Posterior cingulate gyrus (tissue), 11 donors: Measurements from ENCODE around the gene FBN2.
"Not testable (repeated sequence)": the region's sequence is repeated elsewhere in the genome, so short reads cannot be mapped to it uniquely, and the experiment has no call there.

Experiments used
- DNase-seq, 10 donors: peaks; one replicate each; pipeline versions ENCODE4 v3.0.0 to v3.0.0-alpha.2; 2020 to 2021; ENCODE audit warnings: mixed read lengths in 3 of 10
- intact Hi-C: fragments of 100-400 bp; cut with DNase I; formaldehyde crosslinking; loops from one replicate; pipeline ENCODE4 v1.15.1; 2023

Gene FBN2

DNA sequence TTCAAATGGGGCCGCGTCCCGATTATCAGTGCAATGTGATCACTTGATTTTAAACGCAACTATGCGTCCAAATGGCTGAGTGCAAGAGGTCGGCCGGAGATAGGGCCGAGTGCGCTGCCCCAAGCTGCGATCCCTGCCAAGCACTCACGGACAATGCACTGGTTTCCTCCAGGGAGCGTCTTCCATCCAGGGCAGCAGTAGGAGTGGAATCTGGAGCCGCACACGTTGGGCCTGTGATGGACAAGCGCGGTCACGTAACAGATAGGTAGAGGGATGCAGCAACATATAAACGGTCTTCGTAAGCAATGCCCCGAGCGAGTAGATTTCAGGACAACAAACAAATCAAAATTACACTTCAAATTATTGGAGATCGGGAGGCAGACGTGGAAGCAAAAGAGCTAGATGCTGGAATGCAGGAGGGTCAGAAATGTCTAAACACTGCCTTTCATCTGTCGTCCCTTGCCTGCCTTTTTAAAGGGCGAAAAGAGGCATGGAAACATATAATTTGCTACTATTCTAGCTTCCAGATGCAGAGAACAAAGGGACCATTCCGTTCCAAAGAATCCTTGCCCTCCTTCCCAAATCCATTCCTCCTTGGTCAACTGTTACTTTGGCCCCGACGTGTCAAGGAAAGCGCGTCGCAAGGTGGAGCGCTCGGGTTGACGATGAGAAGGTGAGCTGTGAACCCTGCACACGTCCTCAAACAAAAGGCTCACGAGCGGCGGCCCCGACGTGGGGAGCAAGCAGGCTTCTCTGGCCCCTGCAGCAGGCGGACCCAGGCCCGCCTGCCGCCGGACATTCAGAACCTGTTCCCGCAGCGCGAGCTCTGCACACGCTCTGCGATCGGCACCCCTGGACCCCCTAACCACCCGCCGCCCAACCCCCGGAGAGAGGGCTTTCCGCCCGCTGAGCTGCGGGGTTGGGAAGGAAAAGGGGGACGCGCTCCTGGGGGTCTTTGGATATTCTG lies 1.5 kb downstream of the FBN2 start:
- peak in 2 of 10 donors; percentile 49 to 53 for DNase-seq
- intact Hi-C loops, result no loop called here

DNA sequence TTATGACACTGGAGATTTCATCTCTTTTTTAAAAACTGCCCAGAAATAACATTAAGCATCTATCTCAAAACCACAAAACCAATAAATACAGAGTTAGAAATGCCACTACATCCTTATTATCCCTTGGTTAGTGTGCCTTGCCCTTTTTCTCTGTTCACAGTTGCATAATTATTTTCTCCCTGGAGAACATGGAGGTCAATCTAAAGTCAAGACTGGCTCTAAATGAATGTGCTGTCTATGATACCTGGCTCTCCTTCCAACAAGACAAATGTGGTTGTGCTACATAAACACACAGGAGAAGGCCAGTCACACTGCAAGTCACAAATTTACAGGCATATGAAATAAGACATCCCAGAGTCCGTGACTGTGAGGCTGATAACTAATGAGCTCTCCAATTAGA lies 2.8 kb downstream of the FBN2 start:
- intact Hi-C loops, result no loop called here
- DNase-seq, result no peak

- DNase-seq, result peak in 1 of 10 donors; percentile 22
- intact Hi-C loops, result no loop called here
Observed at GRCh38 chr5:128534726-128535125, 3.3 kb downstream of the FBN2 start.

DNA sequence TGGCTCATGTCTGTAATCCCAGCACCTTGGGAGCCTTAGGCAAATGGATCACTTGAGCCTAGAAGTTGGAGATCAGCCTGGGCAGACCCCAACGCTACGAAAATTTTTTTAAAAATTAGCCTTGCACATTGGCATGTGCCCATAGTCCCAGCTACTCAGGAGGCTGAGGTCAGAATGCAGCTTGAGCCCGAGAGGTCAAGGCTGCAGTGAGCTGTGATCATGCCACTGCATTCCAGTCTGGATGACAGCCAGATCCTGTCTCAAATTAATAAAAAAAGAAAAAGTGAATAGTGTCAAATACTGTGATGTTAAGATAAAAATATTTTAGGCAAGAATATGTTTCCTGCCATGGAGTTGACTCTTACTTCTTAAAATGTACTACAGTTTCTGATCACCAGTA lies 5.3 kb downstream of the FBN2 start:
- intact Hi-C loops, result no loop called here
- DNase-seq, result no peak

DNA sequence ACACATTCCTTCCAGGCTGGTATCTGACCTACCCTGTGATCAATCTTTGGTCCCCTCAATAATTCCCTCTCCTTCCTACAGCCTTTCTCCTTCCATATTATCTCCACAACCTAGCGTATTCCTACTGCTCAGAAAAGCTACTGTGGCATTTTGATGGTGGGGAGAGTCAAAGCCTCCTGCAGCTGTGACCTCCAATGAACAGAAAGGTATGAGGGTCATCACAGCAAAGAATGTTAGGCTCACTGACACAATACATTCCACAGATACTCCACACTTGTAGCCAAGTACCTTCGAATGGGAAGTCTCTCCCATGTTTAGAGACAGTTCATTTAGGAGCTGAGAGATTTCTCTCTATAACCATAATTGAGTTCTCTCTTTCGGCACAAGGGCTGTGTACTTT lies 5.9 kb downstream of the FBN2 start:
- intact Hi-C loops, result no loop called here
- no peak for DNase-seq

- DNase-seq, result no peak
Observed at GRCh38 chr5:128528637-128529255, 9.3 kb downstream of the FBN2 start.

GRCh38 chr5:128528126-128528525 lies 9.9 kb downstream of the FBN2 start:
- intact Hi-C loops, result no loop called here
- no peak for DNase-seq

More at GRCh38 chr5:128528637-128529255, 9.3 kb downstream of the FBN2 start:
- intact Hi-C loops, result no loop called here

DNA sequence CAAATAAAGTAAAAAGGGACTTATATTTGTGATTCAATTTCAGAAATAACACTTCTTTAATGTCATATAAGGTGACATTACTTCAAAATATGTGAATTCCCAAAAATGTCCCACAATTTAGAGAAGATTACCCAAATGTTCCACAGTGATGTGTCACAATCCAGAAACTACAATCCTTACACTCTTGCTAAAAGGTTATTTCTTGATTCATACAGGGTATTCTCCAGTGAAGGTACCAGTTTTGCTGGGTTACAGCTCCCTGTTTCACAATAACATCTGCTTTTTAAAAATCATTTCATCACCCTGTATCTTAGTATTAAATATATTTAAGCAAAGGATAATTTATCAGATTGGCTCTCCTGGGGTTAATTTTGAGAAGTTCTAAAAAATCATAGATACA lies 11.0 kb downstream of the FBN2 start:
- intact Hi-C loops, result no loop called here

DNA sequence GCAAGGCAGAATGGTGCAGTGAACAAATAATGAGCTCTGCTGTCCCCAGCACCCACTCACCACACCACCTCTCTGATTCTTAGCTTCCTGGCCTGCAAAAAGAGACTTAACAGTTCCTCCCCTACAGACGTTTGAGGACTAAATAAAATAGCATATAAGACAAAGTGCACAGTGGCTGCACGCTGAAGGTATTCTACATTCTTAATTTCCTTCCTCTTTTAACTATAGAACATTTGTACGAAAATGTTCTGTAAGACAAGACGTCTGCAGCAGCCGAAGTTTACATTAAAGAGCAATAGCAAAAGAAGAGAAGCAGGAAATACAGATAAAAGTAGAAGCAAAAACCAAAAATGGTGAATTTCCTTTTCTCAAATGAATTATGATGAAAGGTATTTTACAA lies 15.7 kb downstream of the FBN2 start:
- no peak for DNase-seq
- intact Hi-C loops, result no loop called here

More for the DNA sequence above, 11.0 kb downstream of the FBN2 start:
- no peak for DNase-seq

- DNase-seq, result no peak
- intact Hi-C loops, result no loop called here
Observed at GRCh38 chr5:128519827-128520226, 18.2 kb downstream of the FBN2 start.

- intact Hi-C loops, result no loop called here
- no peak for DNase-seq
Observed at GRCh38 chr5:128516978-128517377, 21.1 kb downstream of the FBN2 start.

DNA sequence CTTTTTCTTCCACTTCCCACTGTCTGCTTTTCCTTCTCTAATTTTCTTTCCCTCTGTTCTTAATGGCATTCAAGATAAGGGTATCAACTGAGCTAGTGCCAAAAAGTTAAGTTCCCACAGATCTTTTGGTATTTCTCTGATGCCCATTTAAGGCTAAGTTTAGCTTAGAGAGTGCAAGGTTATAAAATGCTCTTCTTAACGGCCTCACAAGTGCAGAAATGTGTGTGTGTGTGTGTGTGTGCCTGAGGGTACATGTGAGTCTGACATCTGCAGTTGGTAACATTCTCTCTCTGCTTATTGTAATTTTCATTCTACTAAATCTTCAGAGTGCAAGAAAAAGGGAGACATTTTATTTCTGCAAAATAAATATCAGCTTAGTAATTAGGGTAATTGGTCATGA lies 24.2 kb downstream of the FBN2 start:
- DNase-seq, result no peak
- intact Hi-C loops, result no loop called here

DNA sequence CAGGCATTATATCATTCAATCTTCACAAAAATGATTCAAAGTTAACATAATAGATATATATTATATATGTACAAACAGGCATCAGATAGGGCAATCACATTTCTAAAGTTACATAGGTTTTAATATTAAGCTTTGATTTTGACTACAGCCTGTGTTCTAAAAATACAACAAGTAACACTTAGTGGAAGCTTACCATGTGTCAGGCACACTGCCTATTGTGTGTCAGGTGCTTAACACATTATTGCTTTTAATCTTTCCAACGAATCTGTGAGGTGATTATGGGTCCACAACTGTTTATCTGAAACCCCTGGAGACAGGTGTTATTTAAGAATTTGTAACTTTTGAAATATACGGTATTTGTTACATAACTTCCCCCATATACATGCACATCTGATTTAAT lies 25.2 kb downstream of the FBN2 start:
- no peak for DNase-seq
- intact Hi-C loops, result no loop called here

DNA sequence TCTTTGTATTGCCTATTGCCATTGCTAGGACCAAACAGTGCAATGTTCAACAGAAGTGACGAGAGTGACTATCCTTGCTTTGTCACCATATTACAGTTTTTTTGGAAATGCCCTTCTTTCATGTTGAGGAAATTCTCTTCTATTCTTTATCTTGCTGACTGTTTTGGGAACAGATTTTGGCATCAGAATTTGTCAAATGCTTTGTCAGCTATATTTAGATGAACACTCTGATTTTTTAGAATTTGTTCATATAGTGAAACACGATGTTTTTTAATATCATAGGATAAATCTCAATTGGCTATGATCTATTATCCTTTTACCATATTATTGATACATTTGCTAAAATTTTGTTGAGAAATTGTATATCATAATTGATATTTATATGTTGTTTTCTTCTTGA lies 31.4 kb downstream of the FBN2 start:
- intact Hi-C loops, result no loop called here

DNA sequence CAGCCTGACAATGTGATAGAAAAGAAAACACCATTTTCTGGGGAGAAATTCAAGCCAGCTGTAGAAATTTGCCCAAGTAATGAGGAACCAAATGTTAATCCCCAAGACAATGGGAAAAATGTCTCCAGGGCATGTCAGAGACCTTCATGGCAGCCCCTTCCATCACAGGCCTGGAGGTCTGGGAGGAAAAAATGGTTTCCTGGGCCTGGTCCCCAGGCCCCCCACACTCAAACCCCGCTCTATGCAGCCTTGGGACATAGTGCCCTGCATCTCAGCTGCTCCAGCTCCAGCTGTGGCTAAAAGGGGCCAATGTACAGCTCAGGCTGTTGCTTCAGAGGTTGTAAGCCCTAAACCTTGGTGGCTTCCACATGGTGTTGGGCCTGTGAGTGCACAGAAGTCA lies 34.3 kb downstream of the FBN2 start:
- intact Hi-C loops, DNase-seq: not testable (repeated sequence)

More for the DNA sequence above, 31.4 kb downstream of the FBN2 start:
- no peak for DNase-seq

DNA sequence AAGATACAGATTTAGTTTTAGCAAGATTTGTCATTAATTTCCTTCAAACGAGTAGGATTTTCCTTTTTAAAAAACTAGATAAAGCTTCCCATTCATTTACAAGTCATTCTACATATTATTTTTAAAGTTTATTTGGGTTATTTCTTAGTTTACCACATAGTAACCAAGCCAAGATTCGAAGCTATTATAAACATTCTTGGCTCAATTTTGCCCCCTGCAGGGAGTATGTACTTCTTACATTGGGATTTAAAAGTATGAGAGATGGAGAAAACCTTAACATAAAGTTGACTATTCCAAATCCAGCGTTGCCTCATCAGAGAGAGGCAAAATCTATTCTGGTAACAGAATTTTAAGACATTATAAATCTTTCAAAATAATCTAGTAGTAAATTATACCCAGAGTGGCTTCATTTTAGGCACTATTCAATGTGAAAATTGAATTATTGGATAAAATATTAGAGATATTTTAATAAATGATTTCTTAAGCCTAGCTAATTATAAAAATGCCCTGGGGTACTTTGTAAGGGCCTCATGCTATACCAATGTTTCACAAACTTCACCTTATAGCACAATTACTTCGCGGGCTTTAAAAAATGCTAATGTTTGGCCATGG lies 39.1 kb downstream of the FBN2 start:
- no peak for DNase-seq
- intact Hi-C loops, result loop anchor here (5.0 kb wide), 1 partner anchor 287 kb away; no protein-coding TSS in a partner anchor

DNA sequence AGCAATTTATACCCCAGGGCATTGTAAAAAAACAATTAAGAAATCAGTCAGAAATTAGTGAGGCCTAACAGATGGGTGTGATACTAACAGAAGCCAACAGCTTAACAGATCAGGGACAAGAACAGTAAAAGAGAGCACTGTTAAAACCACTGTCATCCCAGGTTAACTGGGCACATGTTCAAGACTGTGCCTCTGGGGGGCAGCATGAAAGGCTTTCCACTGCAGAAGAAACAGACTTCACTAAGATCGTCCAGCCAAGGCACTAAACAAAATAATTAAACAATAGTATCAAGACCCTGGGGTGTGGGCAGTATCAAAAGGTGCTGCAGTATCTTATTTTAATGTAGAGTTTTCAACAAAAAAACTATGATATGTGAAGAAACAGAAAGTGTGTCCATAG lies 43.5 kb downstream of the FBN2 start:
- intact Hi-C loops, result no loop called here
- no peak for DNase-seq

- intact Hi-C loops, result no loop called here
- DNase-seq, result no peak
Observed at GRCh38 chr5:128493657-128494329, 44.3 kb downstream of the FBN2 start.

GRCh38 chr5:128491291-128491690 lies 46.8 kb downstream of the FBN2 start:
- no peak for DNase-seq
- intact Hi-C loops, result no loop called here

- DNase-seq, result no peak
- intact Hi-C loops, result no loop called here
Observed at GRCh38 chr5:128490761-128491160, 47.3 kb downstream of the FBN2 start.

DNA sequence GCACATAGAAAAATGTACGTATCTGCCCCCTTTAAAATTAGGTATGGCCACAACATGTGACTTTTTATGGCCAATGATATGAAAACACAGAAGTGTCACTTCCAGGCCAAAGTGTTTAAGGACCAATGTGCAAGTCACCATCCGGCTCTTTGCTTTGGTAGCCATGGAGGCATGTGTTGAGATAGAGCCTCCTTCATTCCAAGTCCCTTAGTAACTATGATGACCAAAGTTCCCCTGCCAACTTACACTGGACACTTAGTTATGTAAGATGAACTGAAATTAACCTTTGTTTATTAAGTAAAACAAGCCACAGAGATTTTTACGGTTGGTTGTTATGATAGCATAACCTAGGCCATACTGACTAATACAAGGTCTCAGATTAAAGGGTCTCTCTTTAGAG lies 51.0 kb downstream of the FBN2 start:
- intact Hi-C loops, result no loop called here
- DNase-seq, result no peak
